GM12878 (cell line): ENCODE data around the gene IFT122. TPM values are rescaled to one million over a fixed set of nuclear protein-coding genes. Genes with fewer than 3 reads are reported as not detected.

Experiments used
- ATAC-seq: fragments of 200-7000 bp; cut with Tn5 transposase; 3 replicates; pipeline ENCODE4 v1.9.1; 2020; ENCODE audit warnings: mild to moderate bottlenecking, moderate library complexity
- BruUV-seq: library from RNA; stranded (reverse); fragments of 400-500 nt; replicated peaks from 2 replicates; lab custom pipeline; 2021; lab: Mats Ljungman, UMichigan
- CTCF ChIA-PET: fragments of 300-600 bp; sonication (Branson Sonifier 250); formaldehyde crosslinking; extraction: SDS; loops from one replicate; lab custom pipeline; 2021; ENCODE audit warnings: inconsistent platforms; lab: Yijun Ruan, JAX
- POLR2A ChIA-PET: fragments of 350-600 bp; formaldehyde crosslinking; extraction: SDS; loops from one replicate; lab custom pipeline; 2021; ENCODE audit warnings: inconsistent platforms; lab: Charles Lee
- RAD21 ChIA-PET: fragments of 300-600 bp; sonication (Branson Sonifier 250); formaldehyde crosslinking; loops from one replicate; lab custom pipeline; 2023; ENCODE audit warnings: antibody characterized with exemption; ENCODE audit not compliant: unreplicated experiment; lab: Charles Lee
- SMC1A ChIA-PET: fragments of 300-600 bp; sonication (Branson Sonifier 250); formaldehyde crosslinking; loops from one replicate; lab custom pipeline; 2023; ENCODE audit not compliant: unreplicated experiment, uncharacterized antibody; lab: Charles Lee
- DNase-seq: peaks from one replicate; pipeline ENCODE4 v3.0.0-alpha.2; 2011; ENCODE audit warnings: low read depth, low spot score
- FAIRE-seq: peaks from 3 replicates; lab custom pipeline; 2011; peaks lifted over from hg19 to GRCh38; lab: Jason Lieb, UNC
- H2AFZ ChIP-seq: 2 replicates; pipeline ENCODE4 v1.6.0; 2011; ENCODE audit warnings: low read depth, low read length, control low read depth; ENCODE audit not compliant: control insufficient read depth
- H3K27ac ChIP-seq: 2 replicates; pipeline ENCODE4 v1.5.1; 2011; ENCODE audit warnings: control low read depth; ENCODE audit not compliant: control insufficient read depth, insufficient read depth
- H3K27me3 ChIP-seq, 2 experiments: replicated peaks in 1 of 2; 2 replicates each; pipeline versions ENCODE4 v1.6.0 to v1.6.1; 2011; ENCODE audit warnings: low read length in 1 of 2; ENCODE audit not compliant: control insufficient read depth in 2 of 2, insufficient read depth in 2 of 2
- H3K36me3 ChIP-seq, 2 experiments: 2 replicates each; pipeline ENCODE4 v1.5.1; 2011; ENCODE audit warnings: low read length in 1 of 2; ENCODE audit not compliant: control insufficient read depth in 2 of 2, insufficient read depth in 2 of 2
- H3K4me1 ChIP-seq: 2 replicates; pipeline ENCODE4 v1.6.1; 2011; ENCODE audit warnings: mild to moderate bottlenecking, low read length, moderate library complexity, mixed read lengths; ENCODE audit not compliant: control insufficient read depth, insufficient read depth
- H3K4me2 ChIP-seq: 2 replicates; pipeline ENCODE4 v1.6.0; 2011; ENCODE audit warnings: control low read depth; ENCODE audit not compliant: control insufficient read depth, insufficient read depth
- H3K4me3 ChIP-seq: fragments of 200-600 bp; sonication (generic); 2 replicates; pipeline ENCODE4 v1.5.1; 2016
- H3K79me2 ChIP-seq: 2 replicates; pipeline ENCODE4 v1.6.0; 2011; ENCODE audit warnings: low read length; ENCODE audit not compliant: control insufficient read depth, insufficient read depth
- H3K9ac ChIP-seq: 2 replicates; pipeline ENCODE4 v1.8.0; 2011; ENCODE audit warnings: low read length, control low read depth, mixed read lengths; ENCODE audit not compliant: control insufficient read depth, insufficient read depth
- H3K9me3 ChIP-seq: replicated peaks from 3 replicates; pipeline ENCODE4 v1.5.1; 2011; ENCODE audit warnings: mild to moderate bottlenecking, low read length; ENCODE audit not compliant: control insufficient read depth, insufficient read depth
- H4K20me1 ChIP-seq: 2 replicates; pipeline ENCODE4 v1.6.0; 2011; ENCODE audit not compliant: control insufficient read depth, insufficient read depth
- BCL11A ChIP-seq: IDR thresholded peaks from 2 replicates; pipeline ENCODE4 v1.6.1; 2011; ENCODE audit warnings: low read depth, low read length
- CBX5 ChIP-seq: sonication (generic); IDR thresholded peaks from 2 replicates; pipeline ENCODE4 v1.6.1; 2016; ENCODE audit warnings: low read depth, moderate library complexity, mild to moderate bottlenecking, inconsistent platforms
- DPF2 ChIP-seq: fragments of 450-650 bp; IDR thresholded peaks from 2 replicates; pipeline ENCODE4 v1.6.1; 2017; ENCODE audit warnings: mild to moderate bottlenecking
- IRF4 ChIP-seq: IDR thresholded peaks from 2 replicates; pipeline ENCODE4 v1.6.1; 2011; ENCODE audit warnings: low read depth, low read length
- JUND ChIP-seq: IDR thresholded peaks from 2 replicates; pipeline ENCODE4 v1.6.1; 2012; ENCODE audit warnings: low read depth, mild to moderate bottlenecking, low read length, improper control_type of control experiment, moderate library complexity
- KDM1A ChIP-seq: fragments of 200-600 bp; sonication (generic); IDR thresholded peaks from 2 replicates; pipeline ENCODE4 v1.6.1; 2016; ENCODE audit warnings: borderline replicate concordance
- LARP7 ChIP-seq: fragments of 450-650 bp; IDR thresholded peaks from 2 replicates; pipeline ENCODE4 v1.6.1; 2017; ENCODE audit warnings: mild to moderate bottlenecking
- MTA2 ChIP-seq: fragments of 450-650 bp; IDR thresholded peaks from 2 replicates; pipeline ENCODE4 v1.6.1; 2016; ENCODE audit warnings: low read depth, mild to moderate bottlenecking, moderate library complexity
- NFIC ChIP-seq: IDR thresholded peaks from 2 replicates; pipeline ENCODE4 v1.6.1; 2012; ENCODE audit warnings: low read depth, mild to moderate bottlenecking, inconsistent platforms, low read length, moderate library complexity
- NR2F1 ChIP-seq: fragments of 450-650 bp; conservative IDR thresholded peaks from 2 replicates; pipeline ENCODE4 v1.6.1; 2017; ENCODE audit warnings: mild to moderate bottlenecking
- RB1 ChIP-seq: fragments of 450-650 bp; formaldehyde crosslinking; IDR thresholded peaks from 2 replicates; pipeline ENCODE4 v1.6.1; 2017; ENCODE audit warnings: mild to moderate bottlenecking, borderline replicate concordance
- RCOR1 ChIP-seq: conservative IDR thresholded peaks from 2 replicates; pipeline ENCODE4 v1.6.1; 2012; ENCODE audit warnings: low read depth, low read length, improper control_type of control experiment
- RUNX3 ChIP-seq: IDR thresholded peaks from 2 replicates; pipeline ENCODE4 v1.6.1; 2012; ENCODE audit warnings: low read length, inconsistent platforms
- SMARCA5 ChIP-seq: fragments of 450-650 bp; IDR thresholded peaks from 2 replicates; pipeline ENCODE4 v1.6.1; 2017; ENCODE audit warnings: mild to moderate bottlenecking
- USF1 ChIP-seq: IDR thresholded peaks from 2 replicates; pipeline ENCODE4 v1.6.1; 2011; ENCODE audit warnings: borderline replicate concordance, low read depth, mild to moderate bottlenecking, moderate library complexity, mixed read lengths, low read length; ENCODE audit not compliant: insufficient read depth; ENCODE audit errors: extremely low read length
- ZNF384 ChIP-seq: IDR thresholded peaks from 2 replicates; pipeline ENCODE4 v1.6.1; 2012; ENCODE audit warnings: low read depth, mild to moderate bottlenecking, low read length, improper control_type of control experiment, borderline replicate concordance
- ZZZ3 ChIP-seq: IDR thresholded peaks from 2 replicates; pipeline ENCODE4 v1.6.1; 2011; ENCODE audit warnings: low read depth; ENCODE audit not compliant: control insufficient read depth, insufficient read length
- WGBS: methylation state at CpG from one replicate; pipeline ENCODE4 v1.1.6; 2016; ENCODE audit warnings: low lambda C conversion rate; ENCODE audit not compliant: insufficient replicate concordance, insufficient coverage; ENCODE audit errors: missing lambda C conversion rate; 5-methylcytosine and 5-hydroxymethylcytosine counted together
- in situ Hi-C: fragments of 300-500 bp; cut with MboI; formaldehyde crosslinking; loops from 9 replicates; pipeline ENCODE4 v1.14.3; 2018; ENCODE audit warnings: mixed read lengths
- intact Hi-C: fragments of 100-400 bp; cut with micrococcal nuclease; formaldehyde crosslinking; loops from one replicate; pipeline ENCODE4 v1.14.2; 2022; ENCODE audit not compliant: unreplicated experiment
- polyA plus RNA-seq, 11 experiments: library from polyadenylated mRNA; depleted of rRNA in 4 of 11; unstranded in 6 of 11; stranded (reverse) in 5 of 11; fragments of >200 nt; fragmentation: Nextera tagmentation in 4 of 11; fragmentation: Illumina TruSeq in 1 of 11; extraction: Ambion mirVana in 4 of 11; extraction: Trizol in 1 of 11; gene quantifications; 1 replicate in 1 of 11; 2 replicates in 10 of 11; pipeline versions ENCODE4 v1.2.1 to v1.2.3, GENCODE V29; 2011 to 2016; ENCODE audit warnings: inconsistent platforms in 2 of 11, missing spikeins in 2 of 11, low read depth in 1 of 11
- total RNA-seq, 4 experiments: library from RNA; depleted of rRNA in 3 of 4; stranded (reverse); fragments of >200 nt in 3 of 4; fragmentation: Illumina TruSeq in 1 of 4; extraction: Trizol in 1 of 4; gene quantifications; 2 replicates each; pipeline versions ENCODE4 v1.2.1 to v1.2.3, GENCODE V29; 2013 to 2021
- TF ChIP-seq, protein P1 (sequence below): fragments of 450-650 bp; formaldehyde crosslinking; IDR thresholded peaks from 2 replicates; pipeline ENCODE4 v1.4.0; 2022; ENCODE audit warnings: mild to moderate bottlenecking, moderate library complexity
- TF ChIP-seq, protein P2 (sequence below): fragments of 450-650 bp; IDR thresholded peaks from 2 replicates; pipeline ENCODE4 v1.6.1; 2017; ENCODE audit warnings: low read depth, mild to moderate bottlenecking, moderate library complexity

IFT122 gene
- total and polyA plus RNA-seq, 10 of the 15 experiments (the other 5 are each of a cell fraction or from before 2014, with no cell fraction given) = 1.8 to 19.2 (median 8.4) TPM

- Histone ChIP-seq H3K9me3 (no peaks in the 10 kb centered on the region), H3K4me2 (peak overlapping the region; percentile 60; the same call in 1 of the 2 replicates), H3K79me2 (peaks cover 57% of the 10 kb centered on the region), H3K27ac (peak overlapping the region; percentile 91), H3K4me3 (peak overlapping the region; percentile 91), H3K36me3 (no peaks in the 10 kb centered on the region), H4K20me1 (no peaks in the 10 kb centered on the region), H2AFZ (peak overlapping the region; percentile 89), H3K9ac (peak overlapping the region; percentile 96), H3K4me1 (peaks cover 14% of the 10 kb centered on the region; the same call in 1 of the 2 replicates), H3K27me3 (no peaks in the 10 kb centered on the region)
- WGBS = 1% methylated on average over 17 of the region's 17 CpGs
- FAIRE-seq = no peak
- BruUV-seq = TSS peak; percentile 57
- ChIA-PET RAD21 (interaction anchor here (0.6 to 3.8 kb wide), 13 partner anchors 11 to 187 kb away, joined by 3 to 22 read pairs (median 7); partner anchors contain the start of gene EFCAB12), POLR2A (interaction anchor here (0.7 to 6.0 kb wide), 17 partner anchors 8 to 190 kb away, joined by 3 to 40 read pairs (median 4); partner anchors contain the start of genes COPG1 and EFCAB12), CTCF (interaction anchor here (0.6 to 5.5 kb wide), 12 partner anchors 13 to 123 kb away, joined by 3 to 43 read pairs (median 6); partner anchors contain the start of gene EFCAB12), SMC1A (interaction anchor here (0.9 to 14.5 kb wide), 10 partner anchors 9 to 56 kb away, joined by 3 to 275 read pairs (median 6); partner anchors contain the start of gene EFCAB12)
- no peak for DNase-seq
- ATAC-seq = peak; percentile 39
- intact Hi-C loops = loop anchor here (5.0 kb wide), 1 partner anchor 57 kb away; no protein-coding TSS in a partner anchor
- in situ Hi-C loops = no loop called here
- TF ChIP-seq RUNX3 (no peak; the same call in 1 of the 2 replicates), ZZZ3 (no peak), IRF4 (0 out of 2 replicates have a peak, but pooled peaks have one; percentile 14), SMARCA5 (peak; percentile 94), USF1 (no peak), JUND (no peak), KDM1A (no peak), RCOR1 (0 out of 2 replicates have a peak, but pooled peaks have one; percentile 48), NR2F1 (peak; percentile 56), MTA2 (no peak), DPF2 (0 out of 2 replicates have a peak, but pooled peaks have one; percentile 15), NFIC (0 out of 2 replicates have a peak, but pooled peaks have one; percentile 19), ZNF384 (no peak), RB1 (0 out of 2 replicates have a peak, but pooled peaks have one; percentile 36), CBX5 (no peak), BCL11A (0 out of 2 replicates have a peak, but pooled peaks have one; percentile 8), LARP7 (peak; percentile 85)
- TF ChIP-seq, protein P1, sequence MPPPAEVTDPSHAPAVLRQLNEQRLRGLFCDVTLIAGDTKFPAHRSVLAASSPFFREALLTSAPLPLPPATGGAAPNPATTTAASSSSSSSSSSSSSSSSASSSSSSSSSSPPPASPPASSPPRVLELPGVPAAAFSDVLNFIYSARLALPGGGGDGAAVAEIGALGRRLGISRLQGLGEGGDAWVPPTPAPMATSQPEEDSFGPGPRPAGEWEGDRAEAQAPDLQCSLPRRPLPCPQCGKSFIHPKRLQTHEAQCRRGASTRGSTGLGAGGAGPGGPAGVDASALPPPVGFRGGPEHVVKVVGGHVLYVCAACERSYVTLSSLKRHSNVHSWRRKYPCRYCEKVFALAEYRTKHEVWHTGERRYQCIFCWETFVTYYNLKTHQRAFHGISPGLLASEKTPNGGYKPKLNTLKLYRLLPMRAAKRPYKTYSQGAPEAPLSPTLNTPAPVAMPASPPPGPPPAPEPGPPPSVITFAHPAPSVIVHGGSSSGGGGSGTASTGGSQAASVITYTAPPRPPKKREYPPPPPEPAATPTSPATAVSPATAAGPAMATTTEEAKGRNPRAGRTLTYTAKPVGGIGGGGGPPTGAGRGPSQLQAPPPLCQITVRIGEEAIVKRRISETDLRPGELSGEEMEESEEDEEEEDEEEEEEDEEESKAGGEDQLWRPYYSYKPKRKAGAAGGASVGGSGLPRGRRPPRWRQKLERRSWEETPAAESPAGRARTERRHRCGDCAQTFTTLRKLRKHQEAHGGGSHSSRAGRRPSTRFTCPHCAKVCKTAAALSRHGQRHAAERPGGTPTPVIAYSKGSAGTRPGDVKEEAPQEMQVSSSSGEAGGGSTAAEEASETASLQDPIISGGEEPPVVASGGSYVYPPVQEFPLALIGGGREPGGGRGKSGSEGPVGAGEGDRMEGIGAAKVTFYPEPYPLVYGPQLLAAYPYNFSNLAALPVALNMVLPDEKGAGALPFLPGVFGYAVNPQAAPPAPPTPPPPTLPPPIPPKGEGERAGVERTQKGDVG (CRISPR knock-in tag) = no peak
- TF ChIP-seq, protein P2, sequence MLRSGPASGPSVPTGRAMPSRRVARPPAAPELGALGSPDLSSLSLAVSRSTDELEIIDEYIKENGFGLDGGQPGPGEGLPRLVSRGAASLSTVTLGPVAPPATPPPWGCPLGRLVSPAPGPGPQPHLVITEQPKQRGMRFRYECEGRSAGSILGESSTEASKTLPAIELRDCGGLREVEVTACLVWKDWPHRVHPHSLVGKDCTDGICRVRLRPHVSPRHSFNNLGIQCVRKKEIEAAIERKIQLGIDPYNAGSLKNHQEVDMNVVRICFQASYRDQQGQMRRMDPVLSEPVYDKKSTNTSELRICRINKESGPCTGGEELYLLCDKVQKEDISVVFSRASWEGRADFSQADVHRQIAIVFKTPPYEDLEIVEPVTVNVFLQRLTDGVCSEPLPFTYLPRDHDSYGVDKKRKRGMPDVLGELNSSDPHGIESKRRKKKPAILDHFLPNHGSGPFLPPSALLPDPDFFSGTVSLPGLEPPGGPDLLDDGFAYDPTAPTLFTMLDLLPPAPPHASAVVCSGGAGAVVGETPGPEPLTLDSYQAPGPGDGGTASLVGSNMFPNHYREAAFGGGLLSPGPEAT = peak; percentile 39; the same call in 1 of the 2 replicates
Observed at GRCh38 chr3:129439226-129439816, 703 bp upstream of the IFT122 start.
